Subcutaneous abdominal adipose tissue (tissue), 5 donors: ENCODE measurements around the gene COQ6.

Source experiments
- H3K27ac ChIP-seq: one replicate; pipeline ENCODE4 v1.7.0; 2013; ENCODE audit warnings: low read depth, mild to moderate bottlenecking, inconsistent platforms, low read length, moderate library complexity
- H3K27me3 ChIP-seq, 5 donors: one replicate each; pipeline ENCODE4 v1.7.0; 2013; ENCODE audit warnings: low read length in 5 of 5, inconsistent platforms in 1 of 5; ENCODE audit not compliant: control insufficient read depth in 5 of 5, insufficient read depth in 4 of 5
- H3K36me3 ChIP-seq, 5 donors: one replicate each; pipeline ENCODE4 v1.7.0; 2013; ENCODE audit warnings: low read length in 5 of 5; ENCODE audit not compliant: control insufficient read depth in 5 of 5, insufficient read depth in 5 of 5
- H3K4me1 ChIP-seq, 5 donors: one replicate each; pipeline ENCODE4 v1.7.0; 2013; ENCODE audit warnings: low read length in 5 of 5, mild to moderate bottlenecking in 3 of 5, moderate library complexity in 1 of 5; ENCODE audit not compliant: control insufficient read depth in 5 of 5, insufficient read depth in 5 of 5
- H3K4me3 ChIP-seq, 5 donors: one replicate each; pipeline ENCODE4 v1.7.0; 2013; ENCODE audit warnings: low read length in 5 of 5, low read depth in 1 of 5
- H3K9ac ChIP-seq, 5 donors: one replicate each; pipeline ENCODE4 v1.7.0; 2013; ENCODE audit warnings: low read length in 5 of 5, mild to moderate bottlenecking in 4 of 5, moderate library complexity in 3 of 5
- H3K9me3 ChIP-seq, 5 donors: one replicate each; pipeline ENCODE4 v1.7.0; 2013; ENCODE audit warnings: low read length in 5 of 5; ENCODE audit not compliant: control insufficient read depth in 5 of 5
- donor health status: healthy.
- donor health status: healthy.
- donor health status: healthy.
- donor health status: healthy.
- donor health status: healthy.

The COQ6 gene

DNA sequence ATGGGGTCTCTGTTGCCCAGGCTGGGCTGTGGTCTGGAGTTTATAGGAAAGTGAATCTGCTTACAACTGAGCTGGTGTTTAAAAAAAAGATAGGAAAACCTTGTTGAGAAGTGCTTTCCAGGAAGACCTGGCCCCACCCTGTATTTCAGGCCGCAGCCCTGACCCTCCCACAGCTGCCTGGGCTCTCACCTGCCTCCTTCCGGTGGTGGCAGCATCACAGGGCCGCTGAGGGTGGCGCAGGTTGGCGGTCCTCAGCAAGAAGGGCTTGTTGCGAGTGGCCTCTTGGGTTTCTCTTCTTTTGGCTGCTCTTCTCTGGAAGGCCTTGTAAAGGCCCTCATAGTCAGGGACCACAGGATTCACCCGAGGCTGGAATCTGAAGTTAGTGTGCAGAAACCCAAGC lies 7.9 kb upstream of the COQ6 start:
- H3K4me1 ChIP-seq: peaks cover 0 to 27% (median 9%) of the 10 kb centered on the region in 5 donors
- H3K36me3 ChIP-seq: peaks cover 0 to 47% (median 36%) of the 10 kb centered on the region in 5 donors
- H3K9me3 ChIP-seq: no peaks in the 10 kb centered on the region
- H3K27me3 ChIP-seq: no peaks in the 10 kb centered on the region
- no peak overlapping the region for H3K27ac ChIP-seq
- no peak overlapping the region for H3K4me3 ChIP-seq
- H3K9ac ChIP-seq: no peak overlapping the region

DNA sequence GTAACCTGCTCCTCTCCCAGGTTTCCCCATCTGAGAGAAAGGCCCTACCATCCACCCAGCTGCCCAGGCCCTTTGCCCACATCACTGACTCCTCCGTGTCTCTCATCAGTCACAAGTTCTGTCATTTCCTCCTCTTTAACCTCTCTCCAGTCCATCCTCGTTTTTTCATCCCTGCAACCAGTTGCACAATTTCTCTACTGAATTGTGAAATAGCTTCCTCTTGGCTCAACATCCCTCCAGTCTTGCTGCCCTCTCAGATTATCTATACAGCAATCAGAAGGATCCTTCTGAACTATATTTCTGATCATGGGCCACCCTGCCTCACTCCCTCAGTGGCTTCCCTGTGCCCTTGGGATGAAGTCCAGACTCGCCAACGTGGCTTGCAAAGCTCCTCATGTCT lies 7.0 kb upstream of the COQ6 start:
- peaks cover 0 to 27% (median 9%) of the 10 kb centered on the region in 5 donors for H3K4me1 ChIP-seq
- H3K9ac ChIP-seq: no peak overlapping the region
- H3K4me3 ChIP-seq: no peak overlapping the region
- H3K27ac ChIP-seq: no peak overlapping the region
- peaks cover 0 to 40% (median 35%) of the 10 kb centered on the region in 5 donors for H3K36me3 ChIP-seq
- H3K27me3 ChIP-seq: no peaks in the 10 kb centered on the region
- no peaks in the 10 kb centered on the region for H3K9me3 ChIP-seq

DNA sequence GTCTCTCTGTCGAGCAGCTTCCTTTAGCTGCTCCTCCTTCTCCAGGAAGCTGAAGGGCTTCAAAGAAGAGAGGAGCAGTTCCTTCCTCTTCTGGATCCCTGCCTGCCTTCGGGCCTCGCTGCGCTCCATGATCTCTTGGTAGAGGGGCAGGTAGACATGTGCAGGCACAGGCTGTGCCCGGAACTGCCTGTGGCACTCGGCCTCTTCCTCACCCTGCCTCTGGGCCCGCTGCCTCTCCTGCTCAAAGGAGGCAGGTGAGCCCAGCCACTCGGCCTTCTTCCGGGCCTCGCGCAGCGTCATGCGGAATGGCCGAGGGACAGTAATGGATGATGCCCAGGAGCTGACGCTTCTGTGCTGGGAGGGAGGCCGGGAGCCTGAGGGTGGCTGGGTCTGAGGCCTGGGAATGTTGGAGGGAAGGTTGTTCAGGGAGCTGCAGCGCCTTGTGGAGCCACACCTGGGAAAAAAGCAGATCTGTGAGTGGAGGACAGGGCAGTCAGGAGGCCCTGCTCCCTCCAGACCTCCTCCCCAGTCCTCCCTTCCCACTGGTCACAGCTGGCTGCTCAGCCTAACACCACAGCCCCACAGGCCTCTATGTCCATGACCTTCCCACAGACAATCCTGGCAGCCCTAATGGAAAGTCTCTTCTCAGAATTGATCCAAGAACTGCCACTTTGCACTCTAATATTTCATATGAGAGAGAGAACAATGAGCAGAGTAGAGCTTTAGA lies 5.5 kb upstream of the COQ6 start:
- Histone ChIP-seq H3K27me3 (no peaks in the 10 kb centered on the region), H3K9me3 (no peaks in the 10 kb centered on the region), H3K4me3 (no peak overlapping the region), H3K36me3 (peaks cover 0 to 40% (median 32%) of the 10 kb centered on the region in 5 donors), H3K4me1 (peaks cover 0 to 30% (median 13%) of the 10 kb centered on the region in 5 donors), H3K27ac (no peak overlapping the region), H3K9ac (no peak overlapping the region)

DNA sequence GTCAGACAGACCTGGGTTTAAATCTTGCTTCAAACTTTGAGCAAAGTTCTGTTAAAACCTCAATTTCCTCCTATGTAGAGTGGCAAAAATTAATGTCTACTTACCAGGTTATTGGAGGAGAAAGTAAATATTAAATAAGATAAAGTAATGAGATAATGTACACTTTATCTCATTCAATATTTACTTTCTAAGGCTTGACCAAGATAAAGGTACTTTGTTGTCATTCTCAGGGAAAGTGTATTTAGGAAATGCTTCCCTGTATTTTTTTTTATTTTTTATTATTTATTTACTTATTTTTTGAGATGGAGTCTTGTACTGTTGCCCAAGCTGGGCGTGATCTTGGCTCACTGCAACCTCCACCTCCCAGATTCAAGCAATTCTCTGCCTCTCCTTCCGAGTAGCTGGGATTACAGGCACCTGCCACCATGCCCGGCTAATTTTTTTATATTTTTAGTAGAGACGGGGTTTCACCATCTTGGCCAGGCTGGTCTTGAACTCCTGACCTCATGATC lies 4.9 kb upstream of the COQ6 start:
- peaks cover 0 to 34% (median 27%) of the 10 kb centered on the region in 5 donors for H3K36me3 ChIP-seq
- no peak overlapping the region for H3K27ac ChIP-seq
- no peak overlapping the region for H3K9ac ChIP-seq

DNA sequence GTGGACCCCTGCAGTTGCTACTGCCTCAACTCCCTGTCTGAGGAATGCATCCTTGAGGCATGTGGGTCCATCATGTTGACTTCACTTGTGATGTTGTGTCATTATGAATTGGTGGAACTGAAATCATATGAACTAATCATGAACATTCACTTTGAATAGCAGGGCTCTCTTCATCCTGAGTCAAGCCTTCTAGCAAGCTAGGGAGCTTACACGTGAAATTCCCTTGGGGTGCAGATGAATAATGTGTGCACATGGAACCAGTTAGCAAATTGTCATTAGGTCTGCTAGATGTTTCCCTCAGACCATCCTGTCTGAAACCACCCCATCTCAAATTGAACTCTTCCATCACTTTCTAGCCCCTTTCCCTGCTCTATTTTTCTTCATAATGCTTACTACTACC lies 3.6 kb downstream of the COQ6 start:
- Histone ChIP-seq H3K27ac (no peak overlapping the region), H3K36me3 (peaks cover 19 to 42% (median 38%) of the 10 kb centered on the region in 5 donors), H3K9ac (no peak overlapping the region)

More for the DNA sequence above, 4.9 kb upstream of the COQ6 start:
- Histone ChIP-seq H3K4me3 (no peak overlapping the region), H3K9me3 (no peaks in the 10 kb centered on the region), H3K4me1 (peaks cover 0 to 32% (median 14%) of the 10 kb centered on the region in 5 donors), H3K27me3 (no peaks in the 10 kb centered on the region)

DNA sequence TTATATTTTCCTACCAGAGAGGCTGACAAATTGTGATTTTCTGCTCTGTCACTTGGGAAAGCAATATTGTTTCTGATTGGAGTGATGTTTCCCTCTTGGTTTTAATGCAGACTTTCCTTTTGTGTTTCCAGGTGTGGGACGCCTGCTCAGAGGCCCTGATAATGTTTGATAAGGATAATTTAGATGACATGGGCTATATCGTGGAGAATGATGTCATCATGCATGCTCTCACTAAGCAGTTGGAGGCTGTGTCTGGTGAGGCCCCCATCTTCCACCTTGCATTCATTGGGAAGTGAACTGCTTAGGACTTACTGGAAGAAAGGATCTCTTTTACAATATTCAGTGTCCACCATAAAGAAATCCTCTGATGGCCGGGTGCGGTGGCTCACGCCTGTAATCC lies 5.6 kb downstream of the COQ6 start:
- H3K9me3 ChIP-seq: no peaks in the 10 kb centered on the region
- H3K4me1 ChIP-seq: peaks cover 0 to 5% (median 5%) of the 10 kb centered on the region in 5 donors
- no peak overlapping the region for H3K9ac ChIP-seq
- H3K27ac ChIP-seq: no peak overlapping the region
- peaks cover 31 to 61% (median 57%) of the 10 kb centered on the region in 5 donors for H3K36me3 ChIP-seq
- no peak overlapping the region for H3K4me3 ChIP-seq
- H3K27me3 ChIP-seq: no peaks in the 10 kb centered on the region

More for the DNA sequence above, 3.6 kb downstream of the COQ6 start:
- Histone ChIP-seq H3K27me3 (no peaks in the 10 kb centered on the region), H3K9me3 (no peaks in the 10 kb centered on the region), H3K4me1 (peaks cover 0 to 14% (median 13%) of the 10 kb centered on the region in 5 donors), H3K4me3 (no peak overlapping the region)

DNA sequence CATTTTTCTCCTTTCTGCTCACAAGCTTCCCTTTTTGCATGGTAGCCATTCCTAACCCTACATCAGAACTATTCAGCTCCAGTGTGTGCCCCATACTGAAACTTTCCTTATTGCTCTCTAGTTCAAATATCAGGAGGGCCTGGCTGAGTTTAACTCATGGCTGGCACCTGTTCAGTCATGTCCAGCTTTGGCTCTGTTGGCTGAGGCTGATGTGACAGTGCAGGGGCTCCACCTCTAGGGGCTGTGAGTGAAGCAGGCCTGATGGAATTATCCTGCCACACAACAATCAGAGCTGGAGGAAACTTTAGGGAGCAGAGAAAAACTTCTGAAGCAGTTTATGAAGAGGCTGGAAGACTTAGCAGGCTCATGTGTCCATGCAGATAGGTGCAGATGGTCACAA lies 8.5 kb downstream of the COQ6 start:
- H3K36me3 ChIP-seq: peaks cover 45 to 86% (median 82%) of the 10 kb centered on the region in 5 donors
- no peaks in the 10 kb centered on the region for H3K9me3 ChIP-seq
- H3K27ac ChIP-seq: no peak overlapping the region
- H3K9ac ChIP-seq: no peak overlapping the region
- no peaks in the 10 kb centered on the region for H3K27me3 ChIP-seq
- H3K4me3 ChIP-seq: no peak overlapping the region
- no peaks in the 10 kb centered on the region for H3K4me1 ChIP-seq

DNA sequence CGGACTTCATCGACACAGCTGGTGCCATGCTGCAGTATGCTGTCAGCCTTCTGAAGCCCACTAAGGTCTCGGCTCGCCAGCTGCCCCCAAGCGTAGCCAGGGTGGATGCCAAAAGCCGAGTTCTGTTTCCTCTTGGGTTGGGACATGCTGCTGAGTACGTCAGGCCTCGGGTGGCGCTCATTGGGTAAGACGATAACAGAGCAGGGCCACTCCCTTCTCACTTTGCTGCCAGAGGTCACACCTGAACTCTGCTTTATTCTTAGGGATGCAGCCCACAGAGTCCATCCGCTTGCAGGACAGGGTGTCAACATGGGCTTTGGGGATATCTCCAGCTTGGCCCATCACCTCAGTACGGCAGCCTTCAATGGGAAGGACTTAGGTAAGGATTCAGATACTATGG lies 11.1 kb downstream of the COQ6 start:
- no peaks in the 10 kb centered on the region for H3K27me3 ChIP-seq
- H3K4me3 ChIP-seq: no peak overlapping the region
- no peak overlapping the region for H3K27ac ChIP-seq
- H3K9me3 ChIP-seq: no peaks in the 10 kb centered on the region
- no peak overlapping the region for H3K9ac ChIP-seq
- H3K36me3 ChIP-seq: peaks cover 41 to 79% (median 73%) of the 10 kb centered on the region in 5 donors
- no peaks in the 10 kb centered on the region for H3K4me1 ChIP-seq

DNA sequence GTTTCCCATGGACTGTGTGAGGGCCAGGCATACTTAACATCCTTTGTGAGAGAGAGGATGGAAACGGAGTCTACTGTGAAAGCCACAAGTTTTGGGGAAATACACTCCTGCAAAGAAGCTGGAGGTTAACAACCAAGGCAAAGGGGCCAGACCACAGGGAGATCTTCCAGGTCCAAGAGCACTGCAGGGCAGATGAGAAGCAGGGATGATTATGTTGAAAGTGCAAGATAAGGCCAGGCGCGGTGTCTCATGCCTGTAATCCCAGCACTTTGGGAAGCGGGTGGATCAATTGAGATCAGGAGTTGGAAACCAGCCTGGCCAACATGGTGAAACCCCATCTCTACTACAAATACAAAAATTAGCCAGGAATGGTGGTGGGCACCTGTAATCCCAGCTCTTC lies 15.1 kb downstream of the COQ6 start:
- H3K4me1 ChIP-seq: no peaks in the 10 kb centered on the region
- H3K9me3 ChIP-seq: no peaks in the 10 kb centered on the region
- no peak overlapping the region for H3K4me3 ChIP-seq
- no peak overlapping the region for H3K9ac ChIP-seq
- H3K27me3 ChIP-seq: no peaks in the 10 kb centered on the region
- no peak overlapping the region for H3K27ac ChIP-seq
- peaks cover 35 to 72% (median 70%) of the 10 kb centered on the region in 5 donors for H3K36me3 ChIP-seq

DNA sequence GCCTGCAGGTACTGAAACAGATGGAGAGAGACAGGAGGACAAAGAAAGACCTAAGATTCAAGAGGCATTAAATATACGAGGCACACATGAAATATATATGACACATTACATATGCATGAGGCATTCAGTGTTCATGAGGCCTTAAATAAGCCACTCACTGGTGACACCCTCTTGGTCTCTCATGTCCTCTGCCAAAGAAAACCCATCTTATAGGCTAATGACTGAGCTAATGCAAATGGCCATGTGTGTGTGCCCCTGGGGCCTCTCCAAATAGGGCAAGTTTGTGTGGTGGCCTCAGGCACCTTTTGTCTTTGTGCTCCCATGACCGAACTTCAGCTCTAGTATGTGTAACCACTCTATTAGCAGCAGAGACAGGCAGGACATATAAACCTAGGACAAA lies 18.8 kb downstream of the COQ6 start:
- no peak overlapping the region for H3K27ac ChIP-seq
- no peak overlapping the region for H3K9ac ChIP-seq
- no peak overlapping the region for H3K4me3 ChIP-seq
- peaks cover 14 to 55% (median 53%) of the 10 kb centered on the region in 5 donors for H3K36me3 ChIP-seq
- H3K27me3 ChIP-seq: no peaks in the 10 kb centered on the region
- H3K9me3 ChIP-seq: no peaks in the 10 kb centered on the region
- H3K4me1 ChIP-seq: no peaks in the 10 kb centered on the region
